CD4-positive, alpha-beta memory T cell (primary cell): ENCODE data around the gene ARHGAP45. TPM values are rescaled to one million over a fixed set of nuclear protein-coding genes. Genes with fewer than 3 reads are reported as not detected.

Source experiments
- CTCF ChIA-PET: fragments of 350-600 bp; sonication (Branson Sonifier 250); formaldehyde crosslinking; loops from one replicate; lab custom pipeline; 2021; ENCODE audit warnings: inconsistent platforms; ENCODE audit not compliant: partially characterized antibody; lab: Charles Lee
- POLR2A ChIA-PET: fragments of 350-600 bp; sonication (Branson Sonifier 250); formaldehyde crosslinking; loops from one replicate; lab custom pipeline; 2021; ENCODE audit not compliant: partially characterized antibody; lab: Charles Lee
- DNase-seq, 5 donors: peaks; one replicate each; pipeline versions ENCODE4 v3.0.0 to v3.0.0-alpha.2; 2020 to 2022; ENCODE audit warnings: mixed read lengths in 1 of 5
- H3K27ac ChIP-seq: one replicate; pipeline ENCODE4 v1.7.0; 2013; ENCODE audit warnings: low read depth, low read length
- H3K27me3 ChIP-seq: 2 replicates; pipeline ENCODE4 v1.7.0; 2013; ENCODE audit warnings: mild to moderate bottlenecking, low read length, moderate library complexity; ENCODE audit not compliant: insufficient read depth
- H3K36me3 ChIP-seq: 2 replicates; pipeline ENCODE4 v1.7.0; 2013; ENCODE audit warnings: mild to moderate bottlenecking, low read length, moderate library complexity; ENCODE audit not compliant: insufficient read depth
- H3K4me1 ChIP-seq: 2 replicates; pipeline ENCODE4 v1.7.0; 2013; ENCODE audit warnings: mild to moderate bottlenecking, low read length, moderate library complexity; ENCODE audit not compliant: insufficient read depth
- H3K4me3 ChIP-seq, 2 donors: one replicate each; pipeline ENCODE4 v1.7.0; 2013; ENCODE audit warnings: low read length in 2 of 2, mild to moderate bottlenecking in 1 of 2
- H3K9me3 ChIP-seq, 2 donors: one replicate each; pipeline ENCODE4 v1.7.0; 2013; ENCODE audit warnings: low read length in 2 of 2, control low read depth in 1 of 2; ENCODE audit not compliant: control insufficient read depth in 1 of 2
- H3K27ac Mint-ChIP-seq, 7 donors: one replicate each; pipeline ENCODE4 v1.8.0; 2020 to 2021; ENCODE audit warnings: mixed read lengths in 7 of 7, mild to moderate bottlenecking in 6 of 7, inconsistent platforms in 3 of 7, moderate library complexity in 3 of 7
- H3K27me3 Mint-ChIP-seq, 2 donors: one replicate each; pipeline ENCODE4 v1.8.0; 2020 to 2021; ENCODE audit warnings: mixed read lengths in 2 of 2
- H3K36me3 Mint-ChIP-seq, 2 donors: one replicate each; pipeline ENCODE4 v1.8.0; 2020 to 2021; ENCODE audit warnings: mixed read lengths in 2 of 2, inconsistent platforms in 1 of 2, mild to moderate bottlenecking in 1 of 2
- H3K4me1 Mint-ChIP-seq, 4 donors: one replicate each; pipeline ENCODE4 v1.8.0; 2020 to 2021; ENCODE audit warnings: mixed read lengths in 4 of 4, mild to moderate bottlenecking in 1 of 4
- H3K4me3 Mint-ChIP-seq, 8 donors: one replicate each; pipeline ENCODE4 v1.8.0; 2020 to 2021; ENCODE audit warnings: mixed read lengths in 8 of 8, mild to moderate bottlenecking in 7 of 8, moderate library complexity in 6 of 8, inconsistent platforms in 3 of 8
- H3K9me3 Mint-ChIP-seq, 8 donors: one replicate each; pipeline ENCODE4 v1.8.0; 2020 to 2021; ENCODE audit warnings: mixed read lengths in 8 of 8, mild to moderate bottlenecking in 5 of 8, inconsistent platforms in 3 of 8, moderate library complexity in 1 of 8
- intact Hi-C: fragments of 100-400 bp; cut with micrococcal nuclease; formaldehyde crosslinking; loops from one replicate; pipeline ENCODE4 v1.15.1; 2023
- polyA plus RNA-seq, 2 donors: library from polyadenylated mRNA; unstranded; fragments of 300-500 nt; fragmentation: Illumina TruSeq; gene quantifications; one replicate each; pipeline ENCODE4 v1.2.3, GENCODE V29; 2021
- total RNA-seq, 2 experiments: library from RNA; stranded (reverse); gene quantifications; one replicate each; pipeline ENCODE4 v1.2.3, GENCODE V29; 2021

ARHGAP45 gene
- total and polyA plus RNA-seq, 4 experiments from 2014 or later = 222 to 836 (median 667) TPM

- Histone ChIP-seq H3K27ac (no peak overlapping the region), H3K4me1 (peaks cover 33% of the 10 kb centered on the region), H3K4me3 (no peak overlapping the region), H3K36me3 (no peaks in the 10 kb centered on the region), H3K9me3 (no peaks in the 10 kb centered on the region), H3K27me3 (no peaks in the 10 kb centered on the region)
- POLR2A ChIA-PET = interaction anchor here (0.5 kb wide), 1 partner anchor 59 kb away, joined by 3 read pairs; no protein-coding TSS in a partner anchor
- no peak for DNase-seq
- Mint-ChIP-seq H3K36me3 (peaks cover 11 to 16% of the 10 kb centered on the region in 2 donors), H3K4me1 (peaks cover 9 to 25% (median 13%) of the 10 kb centered on the region in 4 donors), H3K27me3 (no peaks in the 10 kb centered on the region), H3K27ac (peak overlapping the region in 2 of 7 donors; percentile 75 to 94), H3K4me3 (no peak overlapping the region), H3K9me3 (peaks cover 0 to 2% (median 0%) of the 10 kb centered on the region in 8 donors)
- CTCF ChIA-PET = no interaction called here
- intact Hi-C loops = no loop called here
These were observed 68.5 kb downstream of the ARHGAP45 start for GRCh38 chr19:1135454-1135853.

GRCh38 chr19:1136201-1136600, 69.2 kb downstream of the ARHGAP45 start:
- intact Hi-C loops = no loop called here
- ChIA-PET POLR2A (no interaction called here), CTCF (no interaction called here)
- H3K9me3 ChIP-seq = no peaks in the 10 kb centered on the region
- no peaks in the 10 kb centered on the region for H3K9me3 Mint-ChIP-seq
- H3K4me1 Mint-ChIP-seq = peaks cover 9 to 19% (median 11%) of the 10 kb centered on the region in 4 donors
- H3K4me3 Mint-ChIP-seq = peak overlapping the region in 1 of 8 donors; percentile 65
- no peak for DNase-seq
- no peak overlapping the region for H3K27ac ChIP-seq
- no peaks in the 10 kb centered on the region for H3K27me3 ChIP-seq
- peaks cover 11% of the 10 kb centered on the region in 2 donors for H3K36me3 Mint-ChIP-seq
- H3K36me3 ChIP-seq = no peaks in the 10 kb centered on the region
- peak overlapping the region in 3 of 7 donors; percentile 52 to 94 (median 70) for H3K27ac Mint-ChIP-seq
- H3K27me3 Mint-ChIP-seq = no peaks in the 10 kb centered on the region
- H3K4me3 ChIP-seq = no peak overlapping the region
- H3K4me1 ChIP-seq = peaks cover 26% of the 10 kb centered on the region

Other genes with a start within 250 kb of the ARHGAP45 start
- not detected for gene PLPPR3, start 245.2 kb upstream of the ARHGAP45 start, total RNA-seq
- gene PLPPR3, start 245.2 kb upstream of the ARHGAP45 start, polyA plus RNA-seq = not detected
- gene AZU1, start 239.3 kb upstream of the ARHGAP45 start, total RNA-seq = not detected
- gene AZU1, start 239.3 kb upstream of the ARHGAP45 start, polyA plus RNA-seq = not detected
- not detected for gene PRTN3, start 226.2 kb upstream of the ARHGAP45 start, total RNA-seq
- gene PRTN3, start 226.2 kb upstream of the ARHGAP45 start, polyA plus RNA-seq = not detected
- gene ELANE, start 214.9 kb upstream of the ARHGAP45 start, total RNA-seq = not detected
- gene ELANE, start 214.9 kb upstream of the ARHGAP45 start, polyA plus RNA-seq = not detected
- 1 to 10 TPM in 1 of 2 experiments, under 1 TPM in 1; 0.91 to 1.1 TPM for gene CFD, start 207.5 kb upstream of the ARHGAP45 start, total RNA-seq
- gene CFD, start 207.5 kb upstream of the ARHGAP45 start, polyA plus RNA-seq = 1 to 10 TPM in 1 of 2 donors, not detected in 1; 4.8 TPM
- 10 to 100 TPM; 68.3 to 71.7 TPM for gene MED16, start 174.0 kb upstream of the ARHGAP45 start, total RNA-seq
- gene MED16, start 174.0 kb upstream of the ARHGAP45 start, polyA plus RNA-seq = 100 to 1,000 TPM in 1 of 2 donors, 10 to 100 TPM in 1; 48.6 to 125 TPM
- not detected for gene RNU6-9, start 173.7 kb upstream of the ARHGAP45 start, total RNA-seq
- not detected for gene RNU6-9, start 173.7 kb upstream of the ARHGAP45 start, polyA plus RNA-seq
- 100 to 1,000 TPM; 153 to 160 TPM for gene R3HDM4, start 153.9 kb upstream of the ARHGAP45 start, total RNA-seq
- gene R3HDM4, start 153.9 kb upstream of the ARHGAP45 start, polyA plus RNA-seq = 100 to 1,000 TPM; 203 to 230 TPM
- 1 to 10 TPM in 1 of 2 experiments, under 1 TPM in 1; 0.79 to 1.2 TPM for gene KISS1R, start 149.8 kb upstream of the ARHGAP45 start, total RNA-seq
- under 1 TPM; 0.59 TPM for gene KISS1R, start 149.8 kb upstream of the ARHGAP45 start, polyA plus RNA-seq
- gene ARID3A, start 141.1 kb upstream of the ARHGAP45 start, total RNA-seq = 1 to 10 TPM; 9.2 to 9.6 TPM
- gene ARID3A, start 141.1 kb upstream of the ARHGAP45 start, polyA plus RNA-seq = 1 to 10 TPM in 1 of 2 donors, under 1 TPM in 1; 0.27 to 1.1 TPM
- gene WDR18, start 82.8 kb upstream of the ARHGAP45 start, total RNA-seq = 10 to 100 TPM; 53.9 to 60.3 TPM
- 10 to 100 TPM; 44.3 to 79.7 TPM for gene WDR18, start 82.8 kb upstream of the ARHGAP45 start, polyA plus RNA-seq
- not detected for gene GRIN3B, start 66.7 kb upstream of the ARHGAP45 start, total RNA-seq
- gene GRIN3B, start 66.7 kb upstream of the ARHGAP45 start, polyA plus RNA-seq = not detected
- 100 to 1,000 TPM; 315 to 329 TPM for gene TMEM259, start 46.0 kb upstream of the ARHGAP45 start, total RNA-seq
- gene TMEM259, start 46.0 kb upstream of the ARHGAP45 start, polyA plus RNA-seq = 10 to 100 TPM; 40.5 to 75.9 TPM
- not detected for gene RNU6-2, start 45.6 kb upstream of the ARHGAP45 start, total RNA-seq
- gene RNU6-2, start 45.6 kb upstream of the ARHGAP45 start, polyA plus RNA-seq = not detected
- 100 to 1,000 TPM; 263 to 266 TPM for gene CNN2, start 40.6 kb upstream of the ARHGAP45 start, total RNA-seq
- 100 to 1,000 TPM; 444 to 632 TPM for gene CNN2, start 40.6 kb upstream of the ARHGAP45 start, polyA plus RNA-seq
- gene ABCA7, start 27.1 kb upstream of the ARHGAP45 start, total RNA-seq = 100 to 1,000 TPM; 313 to 319 TPM
- 10 to 100 TPM; 10.7 to 11.2 TPM for gene ABCA7, start 27.1 kb upstream of the ARHGAP45 start, polyA plus RNA-seq
- 10 to 100 TPM; 76.0 to 80.0 TPM for gene POLR2E, start 28.2 kb downstream of the ARHGAP45 start, total RNA-seq
- 100 to 1,000 TPM; 167 to 197 TPM for gene POLR2E, start 28.2 kb downstream of the ARHGAP45 start, polyA plus RNA-seq
- 100 to 1,000 TPM; 210 to 220 TPM for gene GPX4, start 36.8 kb downstream of the ARHGAP45 start, total RNA-seq
- 100 to 1,000 TPM; 399 to 406 TPM for gene GPX4, start 36.8 kb downstream of the ARHGAP45 start, polyA plus RNA-seq
- 10 to 100 TPM; 92.6 to 98.6 TPM for gene SBNO2, start 107.1 kb downstream of the ARHGAP45 start, total RNA-seq
- gene SBNO2, start 107.1 kb downstream of the ARHGAP45 start, polyA plus RNA-seq = 1 to 10 TPM in 1 of 2 donors, under 1 TPM in 1; 0.37 to 3.5 TPM
- gene STK11, start 138.6 kb downstream of the ARHGAP45 start, total RNA-seq = 100 to 1,000 TPM; 112 to 114 TPM
- 10 to 100 TPM; 11.0 to 43.5 TPM for gene STK11, start 138.6 kb downstream of the ARHGAP45 start, polyA plus RNA-seq
- not detected for gene CBARP, start 170.8 kb downstream of the ARHGAP45 start, total RNA-seq
- gene CBARP, start 170.8 kb downstream of the ARHGAP45 start, polyA plus RNA-seq = not detected
- 100 to 1,000 TPM; 105 to 108 TPM for gene ATP5F1D, start 174.6 kb downstream of the ARHGAP45 start, total RNA-seq
- gene ATP5F1D, start 174.6 kb downstream of the ARHGAP45 start, polyA plus RNA-seq = 100 to 1,000 TPM; 133 to 243 TPM
- gene MIDN, start 181.4 kb downstream of the ARHGAP45 start, total RNA-seq = 10 to 100 TPM; 30.3 to 34.0 TPM
- 1 to 10 TPM in 1 of 2 donors, under 1 TPM in 1; 0.75 to 6.1 TPM for gene MIDN, start 181.4 kb downstream of the ARHGAP45 start, polyA plus RNA-seq
- gene CIRBP, start 202.2 kb downstream of the ARHGAP45 start, total RNA-seq = 100 to 1,000 TPM; 574 to 638 TPM
- gene CIRBP, start 202.2 kb downstream of the ARHGAP45 start, polyA plus RNA-seq = 100 to 1,000 TPM; 160 to 257 TPM
- 10 to 100 TPM; 50.5 to 54.2 TPM for gene FAM174C, start 208.4 kb downstream of the ARHGAP45 start, total RNA-seq
- gene FAM174C, start 208.4 kb downstream of the ARHGAP45 start, polyA plus RNA-seq = 100 to 1,000 TPM in 1 of 2 donors, 10 to 100 TPM in 1; 57.2 to 114 TPM
- not detected for gene EFNA2, start 218.7 kb downstream of the ARHGAP45 start, total RNA-seq
- gene EFNA2, start 218.7 kb downstream of the ARHGAP45 start, polyA plus RNA-seq = not detected